IMR-90 (cell line): ENCODE results near the gene LIMS1. TPM values are rescaled to one million over a fixed set of nuclear protein-coding genes. Genes with fewer than 3 reads are reported as not detected.

Source experiments
- ATAC-seq: fragments of 200-7000 bp; cut with Tn5 transposase; 2 replicates; pipeline ENCODE4 v1.9.1; 2020; ENCODE audit warnings: low read depth, mild to moderate bottlenecking, moderate library complexity
- BruUV-seq: library from RNA; stranded (reverse); fragments of 400-500 nt; replicated peaks from 2 replicates; lab custom pipeline; 2021; lab: Mats Ljungman, UMichigan
- CTCF ChIA-PET: fragments of 300-600 bp; formaldehyde crosslinking; extraction: SDS; loops from one replicate; lab custom pipeline; 2021; ENCODE audit warnings: antibody characterized with exemption; lab: Yijun Ruan, JAX
- POLR2A ChIA-PET: fragments of 300-600 bp; sonication (Branson Sonifier 250); formaldehyde crosslinking; loops from one replicate; lab custom pipeline; 2022; ENCODE audit warnings: antibody characterized with exemption; ENCODE audit not compliant: unreplicated experiment; lab: Charles Lee
- DNase-seq: peaks from one replicate; pipeline ENCODE4 v3.0.0; 2013
- H2AFZ ChIP-seq: replicated peaks from 2 replicates; pipeline ENCODE3; 2013; ENCODE audit warnings: low read length, mild to moderate bottlenecking; ENCODE audit not compliant: poor library complexity
- H2AK5ac ChIP-seq: 2 replicates; pipeline ENCODE4 v1.6.1; 2013; ENCODE audit warnings: low read depth, low read length, inconsistent platforms
- H2AK9ac ChIP-seq: replicated peaks from 2 replicates; pipeline ENCODE3; 2013; ENCODE audit warnings: mild to moderate bottlenecking, low read depth, low read length, moderate library complexity; ENCODE audit not compliant: poor library complexity
- H2BK120ac ChIP-seq: 2 replicates; pipeline ENCODE4 v1.6.1; 2013; ENCODE audit warnings: low read depth, low read length, inconsistent platforms
- H2BK15ac ChIP-seq: 3 replicates; pipeline ENCODE4 v1.6.1; 2013; ENCODE audit warnings: low read depth, low read length, inconsistent platforms
- H2BK20ac ChIP-seq: 2 replicates; pipeline ENCODE4 v1.6.1; 2013; ENCODE audit warnings: low read depth, mild to moderate bottlenecking, inconsistent platforms, low read length, moderate library complexity
- H2BK5ac ChIP-seq: 2 replicates; pipeline ENCODE4 v1.6.1; 2013; ENCODE audit warnings: mild to moderate bottlenecking, low read depth, low read length, inconsistent platforms; ENCODE audit not compliant: poor library complexity, severe bottlenecking
- H3K14ac ChIP-seq: replicated peaks from 2 replicates; pipeline ENCODE4 v1.6.1; 2013; ENCODE audit warnings: low read depth, low read length, inconsistent platforms
- H3K18ac ChIP-seq: 2 replicates; pipeline ENCODE4 v1.6.1; 2013; ENCODE audit warnings: low read depth, low read length, control low read depth
- H3K23ac ChIP-seq: 2 replicates; pipeline ENCODE4 v1.6.1; 2013; ENCODE audit warnings: low read depth, low read length, inconsistent platforms
- H3K27ac ChIP-seq: 2 replicates; pipeline ENCODE4 v1.5.1; 2013; ENCODE audit warnings: mild to moderate bottlenecking, control low read depth, low read length; ENCODE audit not compliant: insufficient read depth
- H3K27me3 ChIP-seq: 2 replicates; pipeline ENCODE4 v1.6.1; 2013; ENCODE audit warnings: low read length; ENCODE audit not compliant: control insufficient read depth, insufficient read depth
- H3K36me3 ChIP-seq: 2 replicates; pipeline ENCODE4 v1.6.1; 2013; ENCODE audit warnings: low read length, mixed read lengths; ENCODE audit not compliant: control insufficient read depth, insufficient read depth
- H3K4ac ChIP-seq: 2 replicates; pipeline ENCODE4 v1.6.1; 2013; ENCODE audit warnings: low read depth, low read length, inconsistent platforms
- H3K4me1 ChIP-seq: 2 replicates; pipeline ENCODE4 v1.6.1; 2013; ENCODE audit warnings: low read length, mixed read lengths; ENCODE audit not compliant: control insufficient read depth, insufficient read depth
- H3K4me2 ChIP-seq: 2 replicates; pipeline ENCODE4 v1.6.1; 2013; ENCODE audit warnings: low read depth, mild to moderate bottlenecking, control low read depth, low read length, moderate library complexity
- H3K4me3 ChIP-seq: 2 replicates; pipeline ENCODE4 v1.5.1; 2013; ENCODE audit warnings: low read depth, mild to moderate bottlenecking, control low read depth, low read length, moderate library complexity; ENCODE audit not compliant: insufficient read depth
- H3K56ac ChIP-seq: 2 replicates; pipeline ENCODE4 v1.6.1; 2013; ENCODE audit warnings: low read length, inconsistent platforms; ENCODE audit not compliant: insufficient read depth; ENCODE audit errors: extremely low read depth
- H3K79me1 ChIP-seq, 2 experiments: 2 replicates each; pipeline ENCODE4 v1.6.1; 2013; ENCODE audit warnings: low read length in 2 of 2, inconsistent platforms in 1 of 2, low read depth in 1 of 2
- H3K9ac ChIP-seq: 2 replicates; pipeline ENCODE4 v1.6.1; 2013; ENCODE audit warnings: low read depth, low read length, control low read depth
- H3K9me1 ChIP-seq: 2 replicates; pipeline ENCODE4 v1.6.1; 2013; ENCODE audit warnings: low read length, inconsistent platforms; ENCODE audit not compliant: insufficient read depth
- H3K9me3 ChIP-seq: 2 replicates; pipeline ENCODE4 v1.6.1; 2013; ENCODE audit warnings: low read length; ENCODE audit not compliant: control insufficient read depth, insufficient read depth
- H4K20me1 ChIP-seq: 2 replicates; pipeline ENCODE4 v1.6.1; 2013; ENCODE audit warnings: low read length, inconsistent platforms; ENCODE audit not compliant: insufficient read depth
- H4K5ac ChIP-seq: 2 replicates; pipeline ENCODE4 v1.6.1; 2013; ENCODE audit warnings: mild to moderate bottlenecking, low read depth, low read length, control low read depth
- H4K8ac ChIP-seq, 2 experiments: 2 replicates each; pipeline ENCODE4 v1.6.1; 2013; ENCODE audit warnings: low read depth in 2 of 2, low read length in 2 of 2, control low read depth in 1 of 2, inconsistent platforms in 1 of 2
- H4K91ac ChIP-seq: 2 replicates; pipeline ENCODE4 v1.6.1; 2013; ENCODE audit warnings: low read depth, low read length, inconsistent platforms; ENCODE audit not compliant: insufficient read depth
- BHLHE40 ChIP-seq: fragments of 150-350 bp; IDR thresholded peaks from 2 replicates; pipeline ENCODE4 v1.6.1; 2016; ENCODE audit warnings: mild to moderate bottlenecking, low read depth, low read length
- CTCF ChIP-seq: conservative IDR thresholded peaks from 2 replicates; pipeline ENCODE4 v1.5.1; 2012; ENCODE audit warnings: mild to moderate bottlenecking, low read depth, low read length, improper control_type of control experiment
- FOS ChIP-seq: fragments of 150-350 bp; IDR thresholded peaks from 2 replicates; pipeline ENCODE4 v1.6.1; 2016; ENCODE audit warnings: low read depth, low read length
- MAFK ChIP-seq: IDR thresholded peaks from 2 replicates; pipeline ENCODE4 v1.6.1; 2012; ENCODE audit warnings: low read depth, low read length, improper control_type of control experiment
- MAZ ChIP-seq: IDR thresholded peaks from 2 replicates; pipeline ENCODE4 v1.6.1; 2012; ENCODE audit warnings: low read depth, mild to moderate bottlenecking, low read length, improper control_type of control experiment, moderate library complexity, borderline replicate concordance
- POLR2A ChIP-seq: IDR thresholded peaks from 2 replicates; pipeline ENCODE4 v1.6.1; 2012; ENCODE audit warnings: mild to moderate bottlenecking, low read depth, low read length
- RFX5 ChIP-seq: IDR thresholded peaks from 2 replicates; pipeline ENCODE4 v1.8.0; 2012; ENCODE audit warnings: low read depth, mild to moderate bottlenecking, low read length, moderate library complexity
- SMC3 ChIP-seq: fragments of 150-350 bp; IDR thresholded peaks from 2 replicates; pipeline ENCODE4 v1.6.1; 2016; ENCODE audit warnings: low read depth, mild to moderate bottlenecking, antibody characterized with exemption, low read length, moderate library complexity
- WGBS, 2 experiments: methylation state at CpG; one replicate each; pipeline versions ENCODE4 v1.1.5 to v1.1.7; 2013; ENCODE audit warnings: missing lambda C conversion rate in 2 of 2; ENCODE audit not compliant: insufficient read length in 1 of 2; ENCODE audit errors: extremely low coverage in 2 of 2; 5-methylcytosine and 5-hydroxymethylcytosine counted together
- dilution Hi-C: fragments of 300-500 bp; cut with HindIII; formaldehyde crosslinking; loops from one replicate; pipeline ENCODE4 v1.14.3; 2018; ENCODE audit warnings: low sequenced_read_pairs; ENCODE audit not compliant: unreplicated experiment
- in situ Hi-C: fragments of 300-500 bp; cut with MboI; formaldehyde crosslinking; loops from 3 replicates; pipeline ENCODE4 v1.14.3; 2019; ENCODE audit warnings: low sequenced_read_pairs, inconsistent platforms, mixed read lengths
- intact Hi-C: fragments of 100-400 bp; cut with micrococcal nuclease; formaldehyde crosslinking; loops from 2 replicates; pipeline ENCODE4 v1.10.0; 2022
- polyA plus RNA-seq, 3 experiments: library from polyadenylated mRNA; depleted of rRNA; stranded (reverse); fragments of >200 nt; gene quantifications; 2 replicates each; pipeline ENCODE4 v1.2.3, GENCODE V29; 2012; ENCODE audit warnings: low replicate concordance in 1 of 3
- total RNA-seq: library from RNA; depleted of rRNA; stranded (reverse); fragments of >200 nt; gene quantifications from 2 replicates; pipeline ENCODE4 v1.2.3, GENCODE V29; 2012
- TF ChIP-seq, protein P1 (sequence below): fragments of 150-350 bp; IDR thresholded peaks from 2 replicates; pipeline ENCODE4 v1.6.1; 2016; ENCODE audit warnings: low read depth, mild to moderate bottlenecking, low read length, moderate library complexity, borderline replicate concordance
- TF ChIP-seq, protein P2 (sequence below): fragments of 150-350 bp; IDR thresholded peaks from 2 replicates; pipeline ENCODE4 v1.6.1; 2017; ENCODE audit warnings: mild to moderate bottlenecking, antibody characterized with exemption, low read length, low read depth

The LIMS1 gene
- total and polyA plus RNA-seq, 2 of the 4 experiments (the other 2 are of a cell fraction): 59.1 to 131 TPM

GRCh38 chr2:108565778-108566375, 31.6 kb downstream of the LIMS1 start:
- no peak overlapping the region for H4K91ac ChIP-seq
- no peak overlapping the region for H4K5ac ChIP-seq
- H3K9ac ChIP-seq: no peak overlapping the region
- ATAC-seq (no peak), DNase-seq (no peak)
- no CpG with 5 or more reads among the region's 3 CpGs for WGBS, 2 experiments
- peaks cover 7% of the 10 kb centered on the region for H3K4me1 ChIP-seq
- peak overlapping the region; percentile 39; the same call in 1 of the 2 replicates for H3K14ac ChIP-seq
- H3K79me1 ChIP-seq: peaks cover 22 to 82% of the 10 kb centered on the region in 2 experiments
- no peak overlapping the region; the same call in 1 of the 2 replicates for H3K4me2 ChIP-seq
- dilution Hi-C loops (no loop called here), intact Hi-C loops (no loop called here), in situ Hi-C loops (no loop called here)
- no peak overlapping the region for H3K4me3 ChIP-seq
- H3K27me3 ChIP-seq: no peaks in the 10 kb centered on the region
- H4K8ac ChIP-seq: no peak overlapping the region
- H3K36me3 ChIP-seq: peaks cover 2% of the 10 kb centered on the region; the same call in 1 of the 2 replicates
- peak overlapping the region; percentile 3; the same call in 1 of the 2 replicates for H3K4ac ChIP-seq
- H2BK15ac ChIP-seq: no peak overlapping the region
- H3K23ac ChIP-seq: no peak overlapping the region; the same call in 1 of the 2 replicates
- H3K27ac ChIP-seq: no peak overlapping the region
- H3K9me1 ChIP-seq: peaks cover 11% of the 10 kb centered on the region
- CTCF ChIA-PET: interaction anchor here (1.1 kb wide), 1 partner anchor 16 kb away, joined by 4 read pairs; no protein-coding TSS in a partner anchor
- H2AFZ ChIP-seq: no peak overlapping the region
- H2BK120ac ChIP-seq: no peak overlapping the region
- TF ChIP-seq RFX5 (no peak), CTCF (no peak), POLR2A (no peak), MAFK (no peak), SMC3 (no peak), MAZ (no peak), BHLHE40 (no peak), FOS (no peak)
- TF ChIP-seq, protein P1, sequence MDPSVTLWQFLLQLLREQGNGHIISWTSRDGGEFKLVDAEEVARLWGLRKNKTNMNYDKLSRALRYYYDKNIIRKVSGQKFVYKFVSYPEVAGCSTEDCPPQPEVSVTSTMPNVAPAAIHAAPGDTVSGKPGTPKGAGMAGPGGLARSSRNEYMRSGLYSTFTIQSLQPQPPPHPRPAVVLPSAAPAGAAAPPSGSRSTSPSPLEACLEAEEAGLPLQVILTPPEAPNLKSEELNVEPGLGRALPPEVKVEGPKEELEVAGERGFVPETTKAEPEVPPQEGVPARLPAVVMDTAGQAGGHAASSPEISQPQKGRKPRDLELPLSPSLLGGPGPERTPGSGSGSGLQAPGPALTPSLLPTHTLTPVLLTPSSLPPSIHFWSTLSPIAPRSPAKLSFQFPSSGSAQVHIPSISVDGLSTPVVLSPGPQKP: no peak
- TF ChIP-seq, protein P2, sequence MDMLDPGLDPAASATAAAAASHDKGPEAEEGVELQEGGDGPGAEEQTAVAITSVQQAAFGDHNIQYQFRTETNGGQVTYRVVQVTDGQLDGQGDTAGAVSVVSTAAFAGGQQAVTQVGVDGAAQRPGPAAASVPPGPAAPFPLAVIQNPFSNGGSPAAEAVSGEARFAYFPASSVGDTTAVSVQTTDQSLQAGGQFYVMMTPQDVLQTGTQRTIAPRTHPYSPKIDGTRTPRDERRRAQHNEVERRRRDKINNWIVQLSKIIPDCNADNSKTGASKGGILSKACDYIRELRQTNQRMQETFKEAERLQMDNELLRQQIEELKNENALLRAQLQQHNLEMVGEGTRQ: no peak
- 0 out of 2 replicates have a peak overlapping the region, but pooled peaks have one; percentile 27 for H2BK20ac ChIP-seq
- peaks cover 29% of the 10 kb centered on the region for H4K20me1 ChIP-seq
- no peak overlapping the region for H3K18ac ChIP-seq
- H3K56ac ChIP-seq: no peak overlapping the region
- BruUV-seq: no TSS peak
- no peaks in the 10 kb centered on the region; the same call in none of the 2 replicates for H3K9me3 ChIP-seq
- H2AK9ac ChIP-seq: no peak overlapping the region
- H2BK5ac ChIP-seq: no peak overlapping the region
- no peak overlapping the region for H2AK5ac ChIP-seq
- POLR2A ChIA-PET: no interaction called here
